ENCODE data around the gene EHMT1. TPM values are rescaled to one million over a fixed set of nuclear protein-coding genes. Genes with fewer than 3 reads are reported as not detected.

EHMT1 gene
- total RNA-seq, 2 experiments from 2014 or later, result 80.6 to 87.8 TPM

DNA sequence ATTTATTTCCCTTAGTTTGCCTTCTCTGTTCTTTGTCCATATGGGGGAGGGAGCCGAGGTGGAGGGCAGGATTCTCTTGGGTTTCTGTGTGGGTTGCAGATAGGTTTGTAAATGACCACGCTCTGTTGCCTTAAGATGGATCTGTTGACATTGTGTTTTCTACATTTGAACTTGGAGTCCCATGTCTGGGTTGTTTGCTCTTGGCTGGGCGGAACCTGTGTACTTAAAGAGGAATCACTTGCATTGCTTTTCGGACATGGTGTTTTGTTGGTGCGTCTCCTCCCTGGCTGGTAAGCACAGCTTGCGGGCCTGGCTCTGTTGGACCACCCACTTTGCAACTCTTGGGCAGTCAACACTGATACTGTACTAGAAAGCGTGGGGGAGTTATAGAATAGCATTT is 45.9 kb downstream of the EHMT1 start:
- H3K4me1 Mint-ChIP-seq (ENCODE audit: low read depth), result peaks cover 58% of the 10 kb centered on the region
- no peaks in the 10 kb centered on the region for H3K27me3 Mint-ChIP-seq
- Histone ChIP-seq H3K27ac (ENCODE audit: low read depth in 1 of 2, low read length in 2 of 2) (no peak overlapping the region), H3K9me3 (ENCODE audit: control insufficient read depth in 1 of 2, insufficient read depth in 1 of 2, low read length in 2 of 2) (no peaks in the 10 kb centered on the region), H3K4me3 (ENCODE audit: low read length) (no peak overlapping the region), H3K36me3 (ENCODE audit: insufficient read depth, low read length) (peaks cover 21% of the 10 kb centered on the region), H3K27me3 (ENCODE audit: control insufficient read depth in 1 of 2, insufficient read depth in 2 of 2, low read length in 2 of 2) (no peaks in the 10 kb centered on the region), H3K4me1 (ENCODE audit: insufficient read depth, low read length) (peaks cover 24% of the 10 kb centered on the region)
- POLR2A ChIA-PET, result interaction anchor here (0.6 kb wide), 1 partner anchor 424 kb away, joined by 3 read pairs; the partner anchor contains the start of gene TUBB4B
- ATAC-seq (ENCODE audit: poor library complexity) (no peak), DNase-seq (no peak)
- peaks cover 39% of the 10 kb centered on the region for H3K36me3 Mint-ChIP-seq (ENCODE audit: low read depth)
- CTCF ChIA-PET, result no interaction called here
- H3K27ac Mint-ChIP-seq, result no peak overlapping the region
- intact Hi-C loops (cut with DNase I, micrococcal nuclease), result no loop called here
- TF ChIP-seq, protein P1, sequence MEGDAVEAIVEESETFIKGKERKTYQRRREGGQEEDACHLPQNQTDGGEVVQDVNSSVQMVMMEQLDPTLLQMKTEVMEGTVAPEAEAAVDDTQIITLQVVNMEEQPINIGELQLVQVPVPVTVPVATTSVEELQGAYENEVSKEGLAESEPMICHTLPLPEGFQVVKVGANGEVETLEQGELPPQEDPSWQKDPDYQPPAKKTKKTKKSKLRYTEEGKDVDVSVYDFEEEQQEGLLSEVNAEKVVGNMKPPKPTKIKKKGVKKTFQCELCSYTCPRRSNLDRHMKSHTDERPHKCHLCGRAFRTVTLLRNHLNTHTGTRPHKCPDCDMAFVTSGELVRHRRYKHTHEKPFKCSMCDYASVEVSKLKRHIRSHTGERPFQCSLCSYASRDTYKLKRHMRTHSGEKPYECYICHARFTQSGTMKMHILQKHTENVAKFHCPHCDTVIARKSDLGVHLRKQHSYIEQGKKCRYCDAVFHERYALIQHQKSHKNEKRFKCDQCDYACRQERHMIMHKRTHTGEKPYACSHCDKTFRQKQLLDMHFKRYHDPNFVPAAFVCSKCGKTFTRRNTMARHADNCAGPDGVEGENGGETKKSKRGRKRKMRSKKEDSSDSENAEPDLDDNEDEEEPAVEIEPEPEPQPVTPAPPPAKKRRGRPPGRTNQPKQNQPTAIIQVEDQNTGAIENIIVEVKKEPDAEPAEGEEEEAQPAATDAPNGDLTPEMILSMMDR (IDR thresholded peaks at IDR 0.05), result no peak
- no peak overlapping the region for H3K4me3 Mint-ChIP-seq
- no peaks in the 10 kb centered on the region for H3K9me3 Mint-ChIP-seq

DNA sequence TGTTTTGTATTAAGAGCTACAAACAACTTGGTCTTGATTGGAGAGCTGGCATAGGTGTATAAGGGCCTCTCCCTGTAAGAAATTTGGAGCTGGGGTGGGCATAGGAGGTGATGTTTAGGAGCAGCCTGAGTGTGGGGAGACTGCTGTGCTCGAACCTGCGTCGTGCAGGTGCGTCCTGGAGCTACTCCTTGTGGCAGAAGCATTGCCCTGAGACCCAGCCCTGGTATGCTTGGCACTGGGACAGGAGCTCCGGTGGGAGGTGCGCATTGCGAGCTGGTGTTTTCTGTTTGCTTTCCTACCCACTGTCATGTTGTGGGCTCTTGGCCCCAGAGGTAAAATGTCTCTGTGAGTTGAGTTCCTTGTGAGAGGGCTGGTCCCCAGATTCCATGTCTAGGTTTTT is 46.4 kb downstream of the EHMT1 start:
- no peak for DNase-seq
- TF ChIP-seq, protein P1 (IDR thresholded peaks at IDR 0.05), result no peak
- Histone ChIP-seq H3K27me3 (ENCODE audit: control insufficient read depth in 1 of 2, insufficient read depth in 2 of 2, low read length in 2 of 2) (no peaks in the 10 kb centered on the region), H3K4me3 (ENCODE audit: low read length) (no peak overlapping the region), H3K9me3 (ENCODE audit: control insufficient read depth in 1 of 2, insufficient read depth in 1 of 2, low read length in 2 of 2) (no peaks in the 10 kb centered on the region), H3K36me3 (ENCODE audit: insufficient read depth, low read length) (peaks cover 21% of the 10 kb centered on the region), H3K27ac (ENCODE audit: low read depth in 1 of 2, low read length in 2 of 2) (no peak overlapping the region), H3K4me1 (ENCODE audit: insufficient read depth, low read length) (peaks cover 24% of the 10 kb centered on the region)
- intact Hi-C loops (cut with DNase I, micrococcal nuclease), result no loop called here
- peaks cover 38% of the 10 kb centered on the region for H3K36me3 Mint-ChIP-seq (ENCODE audit: low read depth)
- H3K4me3 Mint-ChIP-seq, result no peak overlapping the region
- no peaks in the 10 kb centered on the region for H3K27me3 Mint-ChIP-seq
- CTCF ChIA-PET, result no interaction called here
- ATAC-seq (ENCODE audit: poor library complexity), result no peak
- H3K27ac Mint-ChIP-seq, result no peak overlapping the region
- POLR2A ChIA-PET, result interaction anchor here (0.6 kb wide), 1 partner anchor 424 kb away, joined by 3 read pairs; the partner anchor contains the start of gene TUBB4B
- no peaks in the 10 kb centered on the region for H3K9me3 Mint-ChIP-seq
- H3K4me1 Mint-ChIP-seq (ENCODE audit: low read depth), result peaks cover 56% of the 10 kb centered on the region

DNA sequence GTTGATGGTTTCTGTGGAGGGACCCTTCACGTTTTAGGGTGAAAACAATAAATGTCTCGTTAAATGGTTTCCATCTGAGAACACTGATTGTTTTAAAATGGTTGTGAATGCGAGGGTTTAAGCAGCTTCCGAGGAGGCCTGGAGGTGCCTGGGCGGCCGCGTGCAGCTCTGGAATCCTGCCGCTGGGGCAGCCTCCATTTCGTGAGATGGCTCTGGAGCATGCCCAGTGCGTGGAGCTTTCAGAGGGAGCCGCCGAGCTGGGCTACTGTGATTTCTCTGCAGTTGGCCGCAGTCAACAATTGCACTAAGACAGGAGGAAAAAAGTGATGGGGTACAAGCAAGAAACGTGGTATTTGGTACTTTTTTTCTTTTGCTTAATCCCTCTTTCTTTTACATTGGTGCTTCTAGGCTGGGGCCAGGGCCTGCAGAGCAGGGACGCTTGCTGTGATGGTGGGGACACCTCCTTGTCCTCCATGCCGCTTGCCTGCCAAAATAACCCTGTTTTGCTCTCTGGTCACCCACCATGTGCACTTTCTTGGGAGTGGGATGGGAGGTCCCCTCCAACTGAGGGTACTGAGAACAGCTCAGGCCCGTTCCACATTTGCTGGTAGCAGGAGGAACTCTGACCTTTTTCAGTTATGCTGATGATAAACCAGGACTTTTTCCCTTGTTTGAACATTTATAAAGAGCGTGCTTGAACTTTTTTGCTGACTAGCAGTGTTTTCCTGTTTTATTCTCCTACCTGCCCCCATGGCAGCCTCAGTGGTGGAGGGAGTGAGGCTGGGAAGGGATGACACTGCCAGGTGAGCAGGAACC is 47.1 kb downstream of the EHMT1 start:
- Mint-ChIP-seq H3K36me3 (ENCODE audit: low read depth) (peaks cover 42% of the 10 kb centered on the region), H3K4me1 (ENCODE audit: low read depth) (peaks cover 57% of the 10 kb centered on the region), H3K4me3 (no peak overlapping the region), H3K27ac (peak overlapping the region; percentile 33), H3K9me3 (no peaks in the 10 kb centered on the region), H3K27me3 (no peaks in the 10 kb centered on the region)
- POLR2A ChIA-PET, result no interaction called here
- Histone ChIP-seq H3K27ac (ENCODE audit: low read depth in 1 of 2, low read length in 2 of 2) (no peak overlapping the region), H3K27me3 (ENCODE audit: control insufficient read depth in 1 of 2, insufficient read depth in 2 of 2, low read length in 2 of 2) (no peaks in the 10 kb centered on the region), H3K4me3 (ENCODE audit: low read length) (no peak overlapping the region), H3K36me3 (ENCODE audit: insufficient read depth, low read length) (peaks cover 21% of the 10 kb centered on the region), H3K4me1 (ENCODE audit: insufficient read depth, low read length) (peaks cover 24% of the 10 kb centered on the region), H3K9me3 (ENCODE audit: control insufficient read depth in 1 of 2, insufficient read depth in 1 of 2, low read length in 2 of 2) (no peaks in the 10 kb centered on the region)
- intact Hi-C loops (cut with DNase I, micrococcal nuclease), result no loop called here
- CTCF ChIA-PET, result no interaction called here
- TF ChIP-seq, protein P1 (IDR thresholded peaks at IDR 0.05), result no peak
- no peak for ATAC-seq (ENCODE audit: poor library complexity)
- no peak for DNase-seq

Measured in CD4-positive, alpha-beta T cell (primary cell).